Activated T-cell treated with anti-CD3 and anti-CD28 coated beads, Interleukin-2, amount 50 U/mL, for 48 hours (primary cell): ENCODE data around the gene CHD9.
"Not testable (repeated sequence)": the region's sequence is repeated elsewhere in the genome, so short reads cannot be mapped to it uniquely, and the experiment has no call there.

Source experiments
- DNase-seq, 2 experiments: peaks; one replicate each; pipeline ENCODE4 v3.0.0-alpha.2; 2020

The CHD9 gene

GRCh38 chr16:53075461-53075860, 20.7 kb downstream of the CHD9 start:
- DNase-seq: not testable (repeated sequence)

- DNase-seq: no peak
Observed at GRCh38 chr16:53078247-53078646, 23.5 kb downstream of the CHD9 start.

DNA sequence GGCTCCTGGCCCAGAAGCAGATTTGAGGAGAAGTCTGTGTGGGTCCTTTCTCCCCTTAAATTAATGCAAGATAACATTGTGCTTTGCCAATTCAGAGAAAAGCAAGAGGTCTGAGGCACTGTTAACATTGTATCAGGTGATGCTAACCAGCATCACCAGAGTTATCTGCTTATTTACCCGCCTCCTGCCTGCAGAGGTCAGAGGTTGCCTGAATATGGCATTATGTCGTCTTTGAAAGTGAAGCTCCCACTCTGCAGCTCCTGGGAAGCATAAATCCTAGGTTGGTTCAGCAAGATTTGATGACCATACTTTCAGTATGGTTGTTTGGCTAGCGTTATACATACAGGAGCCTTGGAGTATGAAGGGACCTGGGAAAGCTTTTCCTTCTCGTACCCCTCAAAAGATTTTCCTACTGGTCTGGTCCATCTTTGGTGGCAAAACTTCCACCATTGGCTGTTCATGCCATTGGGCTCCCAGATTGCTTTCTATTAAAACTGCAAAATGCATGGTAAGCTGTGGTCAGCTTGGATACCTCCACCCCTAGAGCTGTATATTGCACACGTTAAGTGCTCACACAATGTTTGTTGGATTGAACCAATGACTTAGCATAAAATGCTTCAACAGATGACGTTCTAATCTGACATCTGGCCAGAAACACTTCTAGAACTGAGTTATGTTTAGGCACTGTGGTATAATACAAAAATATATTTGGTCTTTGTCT, 24.1 kb downstream of the CHD9 start:
- no peak for DNase-seq

DNA sequence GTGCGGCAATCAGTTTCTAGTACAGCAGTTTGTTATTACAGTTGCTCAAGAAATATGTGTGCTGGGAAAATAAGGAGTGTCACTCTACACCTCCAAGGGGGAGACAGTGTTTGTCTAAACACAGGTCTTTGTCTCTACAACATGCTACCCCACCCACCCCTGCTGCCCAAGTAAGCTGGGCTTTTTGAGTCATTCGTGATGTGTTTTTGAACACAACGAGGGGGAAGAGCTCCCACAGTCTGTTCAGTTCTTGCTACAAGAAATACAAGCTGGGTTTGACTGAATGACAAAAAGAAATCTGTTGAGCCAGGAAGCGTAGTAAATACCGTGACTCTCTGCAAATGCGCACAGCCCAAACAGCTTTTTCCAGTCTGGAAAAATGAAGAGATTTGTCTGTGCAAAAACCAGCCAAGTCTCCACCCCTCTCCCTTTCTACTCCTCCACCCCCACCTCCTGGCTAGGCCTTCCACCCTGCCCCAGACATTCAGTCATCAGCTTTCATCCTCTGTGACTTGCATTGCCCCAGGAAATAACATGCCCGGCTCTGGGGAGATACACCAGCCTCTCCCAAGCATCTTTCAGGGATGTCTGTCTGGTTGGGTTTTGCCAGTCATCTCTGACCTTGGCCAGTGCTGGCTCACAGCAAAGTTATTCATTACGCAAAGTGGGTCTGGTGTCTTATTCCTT, 25.7 kb downstream of the CHD9 start:
- no peak for DNase-seq

- DNase-seq: no peak
Observed at GRCh38 chr16:53081032-53081424, 26.2 kb downstream of the CHD9 start.

GRCh38 chr16:53081686-53082407, 27.1 kb downstream of the CHD9 start:
- no peak for DNase-seq

DNA sequence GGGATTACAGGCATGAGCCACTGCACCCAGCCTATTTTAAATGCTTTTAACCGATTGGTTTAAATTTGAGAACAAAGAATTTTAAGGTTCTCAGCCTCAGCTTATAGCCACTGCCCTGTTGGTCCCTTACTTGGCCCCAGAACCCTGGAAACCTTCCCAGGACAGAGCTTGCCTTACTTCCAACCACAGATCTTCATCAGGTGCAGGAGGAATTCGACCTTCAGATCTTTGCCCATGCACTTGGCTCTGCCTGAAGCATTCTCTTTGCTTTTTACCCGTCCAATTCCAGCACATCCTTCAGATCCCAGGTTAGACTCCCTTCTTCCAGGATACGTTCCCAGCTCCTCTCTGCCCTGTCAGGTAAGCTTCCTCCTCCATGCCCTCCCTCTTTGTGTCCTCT, 27.7 kb downstream of the CHD9 start:
- DNase-seq: no peak

DNA sequence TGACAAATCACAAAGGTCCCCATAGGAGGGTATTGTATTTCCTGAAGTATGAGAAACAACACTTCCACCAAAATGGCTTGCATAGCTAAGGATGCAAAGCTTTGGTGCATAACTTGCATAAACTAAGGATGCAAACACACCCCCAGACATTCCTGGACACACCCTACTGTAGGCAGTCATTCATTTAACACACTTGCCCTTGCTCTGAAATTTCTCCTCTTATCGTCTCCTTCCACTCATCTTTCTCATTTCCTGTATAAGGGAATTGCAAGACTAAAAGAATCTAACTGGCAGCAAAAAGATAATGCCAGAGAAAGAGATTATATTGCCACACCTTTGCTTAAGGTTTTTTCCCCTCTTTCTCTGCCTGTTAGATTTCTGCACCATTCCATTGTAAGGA, 28.3 kb downstream of the CHD9 start:
- no peak for DNase-seq

- no peak for DNase-seq
Observed at GRCh38 chr16:53084141-53084541, 29.4 kb downstream of the CHD9 start.

GRCh38 chr16:53084746-53085334, 30.0 kb downstream of the CHD9 start:
- no peak for DNase-seq

DNA sequence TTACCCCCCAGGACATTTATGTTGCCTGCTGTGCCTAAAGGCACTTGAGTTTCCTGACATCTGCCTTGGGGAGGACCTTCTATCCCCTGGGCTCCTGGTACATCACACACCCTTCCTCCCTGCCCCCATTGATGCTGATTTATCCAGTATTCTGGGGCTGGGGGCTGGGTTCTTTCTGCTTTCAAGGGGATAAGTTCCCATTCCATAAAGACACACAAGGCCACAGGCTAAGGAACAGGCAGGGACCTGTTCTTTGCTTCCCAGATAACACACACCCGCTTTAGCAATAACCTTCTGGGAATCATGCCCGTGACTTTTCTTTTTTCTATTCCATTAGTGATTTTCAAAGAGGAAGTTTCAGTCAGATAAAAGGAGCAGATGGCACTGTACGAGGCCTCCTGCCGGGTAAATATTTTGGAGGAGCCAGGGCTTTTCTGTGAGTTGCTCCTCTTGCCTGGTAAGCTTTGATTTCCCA, 30.6 kb downstream of the CHD9 start:
- no peak for DNase-seq

DNA sequence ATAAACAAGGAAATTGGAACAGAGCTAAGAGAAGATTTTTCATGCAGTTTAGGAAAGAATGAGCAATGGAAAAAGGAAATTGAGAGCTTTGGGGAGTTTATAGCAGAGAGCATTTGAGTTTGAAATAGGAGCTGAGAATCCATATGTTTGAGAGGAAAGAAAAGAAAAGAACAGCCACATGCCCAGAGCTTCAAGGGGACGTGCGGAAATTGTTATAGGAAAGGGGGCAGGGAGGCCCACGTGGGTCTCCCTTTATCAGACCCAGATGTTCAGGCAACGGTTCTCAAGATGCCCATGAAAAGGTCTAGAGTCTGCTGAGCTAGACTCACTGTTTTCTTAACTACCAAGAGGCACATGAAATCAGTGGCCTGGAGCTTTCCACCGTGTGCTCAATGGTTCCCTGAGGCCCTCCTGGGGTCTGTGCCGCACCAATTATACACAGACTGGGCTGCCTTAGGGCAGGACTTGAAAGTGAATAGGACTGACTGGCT, 31.2 kb downstream of the CHD9 start:
- no peak for DNase-seq

DNA sequence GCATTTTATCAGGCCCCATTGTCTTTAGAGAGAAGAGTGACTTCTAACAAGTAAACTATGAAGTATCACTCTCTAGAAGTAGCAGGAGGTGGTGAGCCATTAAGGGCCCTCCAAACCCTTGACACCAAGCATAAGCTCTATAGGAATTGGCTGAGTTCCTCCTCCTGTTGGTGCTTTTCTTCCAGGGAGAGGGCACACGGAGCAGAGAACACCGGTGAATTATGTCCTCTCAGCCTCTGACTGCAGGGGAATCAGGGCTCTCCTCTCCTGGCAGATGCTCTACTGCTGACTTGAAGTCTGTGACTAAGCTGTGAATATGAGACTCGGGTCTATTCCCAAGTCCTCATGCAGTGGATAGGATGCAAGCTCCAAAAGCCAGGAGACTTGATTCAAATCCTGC, 32.3 kb downstream of the CHD9 start:
- no peak for DNase-seq

GRCh38 chr16:53089434-53090285, 34.9 kb downstream of the CHD9 start:
- no peak for DNase-seq

- no peak for DNase-seq
Observed at GRCh38 chr16:53090286-53090590, 35.4 kb downstream of the CHD9 start.

- DNase-seq: no peak
Observed at GRCh38 chr16:53090591-53091411, 36.0 kb downstream of the CHD9 start.

DNA sequence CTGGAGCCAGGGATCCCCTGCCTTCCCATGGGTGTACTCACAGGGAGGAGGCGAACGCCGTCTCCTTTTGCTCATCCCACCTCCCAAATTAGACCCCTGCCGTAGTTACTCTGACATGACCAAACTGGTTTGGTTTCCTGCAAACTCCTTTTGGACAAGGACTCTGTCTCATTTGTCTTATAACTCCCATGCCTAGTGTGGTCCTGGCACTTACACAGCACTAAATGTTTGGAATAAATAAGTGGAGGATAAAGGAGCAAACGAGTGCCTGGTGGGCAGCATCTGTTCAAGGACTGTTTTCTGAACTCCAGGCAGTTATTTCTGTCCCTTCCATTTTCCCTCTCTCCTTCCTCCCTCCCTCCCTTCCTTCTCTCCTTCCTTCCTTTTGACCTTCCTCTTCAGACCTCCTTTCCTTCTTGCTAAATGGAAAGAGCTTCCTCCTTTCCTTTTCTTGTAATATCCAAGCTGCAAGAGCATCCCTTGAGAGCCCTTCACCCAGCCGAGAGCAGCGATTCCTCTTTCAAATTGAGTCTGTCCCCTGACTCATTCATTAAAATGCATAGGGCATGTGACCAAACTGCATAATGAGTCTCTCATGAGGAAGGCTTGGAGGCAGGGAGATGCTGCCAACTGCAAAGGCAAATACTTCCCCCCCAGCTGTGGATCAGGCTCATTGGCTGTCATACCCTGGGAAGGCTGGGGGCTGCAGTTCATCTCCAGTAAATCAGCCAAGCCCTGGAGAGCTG, 36.8 kb downstream of the CHD9 start:
- peak; percentile 24 for DNase-seq

DNA sequence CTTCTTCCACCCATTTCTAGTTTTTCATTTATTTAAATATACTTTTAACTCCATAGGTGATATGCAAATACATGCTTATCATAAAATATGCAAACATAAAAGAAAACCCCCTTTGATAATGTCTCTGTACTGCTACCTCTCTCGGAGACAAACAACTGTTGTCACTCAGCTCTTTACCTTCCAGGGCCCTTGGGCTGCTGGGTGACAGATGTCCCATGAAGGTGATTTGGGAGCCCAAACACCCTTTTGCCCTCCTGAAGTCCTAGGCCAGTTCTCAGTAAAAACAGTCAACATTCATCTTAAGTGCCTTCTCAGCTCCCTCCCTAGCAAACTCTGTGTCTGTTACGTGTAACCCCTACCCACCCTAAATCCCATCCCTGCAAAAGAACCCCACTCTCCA, 37.5 kb downstream of the CHD9 start:
- no peak for DNase-seq

DNA sequence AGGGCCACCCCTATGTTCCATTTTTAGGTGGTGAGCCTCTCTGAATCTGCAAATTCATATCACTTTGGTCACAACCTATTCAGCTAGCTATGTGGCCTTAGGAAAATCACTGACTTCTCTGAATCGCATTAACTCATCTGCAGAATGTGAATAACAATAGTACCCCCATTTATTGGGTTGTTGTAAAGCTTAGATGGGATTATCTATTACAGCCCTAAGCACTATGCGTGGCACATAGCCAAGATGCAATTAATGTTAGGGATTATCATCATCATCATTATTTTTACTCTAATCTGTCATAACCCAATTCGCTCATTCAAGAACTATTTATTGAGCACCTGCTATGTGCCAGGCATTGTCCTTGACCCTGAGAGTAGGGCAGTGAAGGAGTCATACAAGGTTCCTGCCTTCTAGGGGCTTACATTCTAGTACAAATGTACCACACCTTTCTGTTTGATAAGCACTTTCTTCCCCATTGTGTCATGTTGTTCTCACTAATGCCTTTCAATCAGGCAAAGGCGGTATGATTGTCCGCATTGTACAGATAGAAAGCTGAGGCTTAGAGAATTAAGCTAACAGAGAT, 38.5 kb downstream of the CHD9 start:
- no peak for DNase-seq

DNA sequence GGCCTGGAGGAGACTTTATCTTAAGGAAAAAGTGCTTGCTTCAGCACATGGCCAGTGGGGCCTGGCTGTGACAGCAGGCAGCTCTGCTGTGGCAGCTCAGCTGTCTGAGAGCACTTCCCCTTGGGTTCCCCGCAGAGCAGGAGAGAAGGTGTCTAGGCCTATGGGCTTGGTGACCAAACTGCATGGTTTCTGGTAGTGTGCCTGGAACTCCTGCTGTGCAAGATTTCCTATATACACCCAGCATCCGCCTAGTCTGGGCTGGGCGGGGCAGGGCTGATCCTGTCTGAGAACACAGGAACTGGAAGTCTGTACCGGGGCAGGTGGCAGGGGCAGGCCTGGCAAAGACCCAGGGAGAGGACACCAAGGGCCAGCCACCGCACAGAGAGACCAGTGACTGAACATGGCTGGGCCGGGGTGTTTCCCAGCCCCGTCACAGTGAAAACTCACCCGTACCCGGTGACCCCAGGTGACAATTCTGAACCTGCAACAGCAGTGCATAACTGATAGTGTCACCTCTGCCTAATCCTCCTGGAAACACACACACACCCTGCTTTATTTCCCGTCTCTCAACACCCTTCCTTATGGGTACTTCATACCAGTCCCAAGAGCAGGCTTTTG, 39.3 kb downstream of the CHD9 start:
- peak in 1 of 2 experiments; percentile 17 for DNase-seq
